Liver (tissue), 9 donors: ENCODE data around the gene ABHD5. TPM values are rescaled to one million over a fixed set of nuclear protein-coding genes. Genes with fewer than 3 reads are reported as not detected.

ENCODE experiments used
- DNase-seq: peaks from one replicate; pipeline ENCODE4 v3.0.0-alpha.2; 2017; ENCODE audit warnings: low spot score
- H3K27ac ChIP-seq, 2 donors: one replicate each; pipeline ENCODE4 v1.7.0; 2013; ENCODE audit warnings: inconsistent platforms in 2 of 2, low read length in 2 of 2, control low read depth in 1 of 2, low read depth in 1 of 2, mild to moderate bottlenecking in 1 of 2
- H3K27me3 ChIP-seq, 4 donors: one replicate each; pipeline versions ENCODE4 v1.6.1 to v1.7.0; 2013; ENCODE audit warnings: low read length in 3 of 4, inconsistent platforms in 1 of 4, mild to moderate bottlenecking in 1 of 4, moderate library complexity in 1 of 4; ENCODE audit not compliant: control insufficient read depth in 4 of 4, insufficient read depth in 4 of 4
- H3K36me3 ChIP-seq, 4 donors: one replicate each; pipeline versions ENCODE4 v1.6.1 to v1.7.0; 2013; ENCODE audit warnings: low read length in 3 of 4, mild to moderate bottlenecking in 3 of 4, low read depth in 1 of 4, moderate library complexity in 1 of 4; ENCODE audit not compliant: control insufficient read depth in 4 of 4, insufficient read depth in 3 of 4
- H3K4me1 ChIP-seq, 4 donors: one replicate each; pipeline versions ENCODE4 v1.6.1 to v1.7.0; 2013; ENCODE audit warnings: low read length in 3 of 4, mild to moderate bottlenecking in 3 of 4, moderate library complexity in 1 of 4; ENCODE audit not compliant: control insufficient read depth in 4 of 4, insufficient read depth in 4 of 4
- H3K4me3 ChIP-seq, 3 donors: one replicate each; pipeline versions ENCODE4 v1.6.1 to v1.7.0; 2013; ENCODE audit warnings: low read length in 3 of 3, control low read depth in 1 of 3, low read depth in 1 of 3, mild to moderate bottlenecking in 1 of 3
- H3K9ac ChIP-seq, 2 donors: one replicate each; pipeline ENCODE4 v1.7.0; 2013; ENCODE audit warnings: low read length in 2 of 2, mild to moderate bottlenecking in 2 of 2, moderate library complexity in 2 of 2, control low read depth in 1 of 2, low read depth in 1 of 2
- H3K9me3 ChIP-seq, 4 donors: one replicate each; pipeline versions ENCODE4 v1.6.1 to v1.7.0; 2013; ENCODE audit warnings: low read length in 3 of 4; ENCODE audit not compliant: control insufficient read depth in 4 of 4
- ATF3 ChIP-seq: IDR thresholded peaks from 2 replicates; pipeline ENCODE4 v1.6.1; 2016; ENCODE audit warnings: antibody characterized with exemption
- CTCF ChIP-seq: fragments of 150-350 bp; IDR thresholded peaks from 2 replicates; pipeline ENCODE4 v1.5.1; 2017; ENCODE audit warnings: improper control_type of control experiment, low read depth, low read length; ENCODE audit not compliant: missing input control
- EGR1 ChIP-seq, 2 donors: IDR thresholded peaks; 2 replicates each; pipeline ENCODE4 v1.6.1; 2016 to 2018; ENCODE audit warnings: antibody characterized with exemption in 2 of 2, low read depth in 2 of 2
- FOXA2 ChIP-seq: IDR thresholded peaks from 2 replicates; pipeline ENCODE4 v1.6.1; 2016; ENCODE audit warnings: antibody characterized with exemption
- HNF4G ChIP-seq: IDR thresholded peaks from 2 replicates; pipeline ENCODE4 v1.6.1; 2016; ENCODE audit warnings: antibody characterized with exemption
- JUND ChIP-seq, 2 donors: IDR thresholded peaks; 2 replicates each; pipeline ENCODE4 v1.6.1; 2016; ENCODE audit warnings: antibody characterized with exemption in 2 of 2
- NR2F2 ChIP-seq: IDR thresholded peaks from 2 replicates; pipeline ENCODE4 v1.6.1; 2016; ENCODE audit warnings: antibody characterized with exemption
- RAD21 ChIP-seq, 2 donors: IDR thresholded peaks; 2 replicates each; pipeline ENCODE4 v1.6.1; 2016; ENCODE audit warnings: antibody characterized with exemption in 2 of 2, mild to moderate bottlenecking in 2 of 2
- REST ChIP-seq: IDR thresholded peaks from 2 replicates; pipeline ENCODE4 v1.6.1; 2016; ENCODE audit warnings: antibody characterized with exemption, mild to moderate bottlenecking
- RXRA ChIP-seq, 2 donors: IDR thresholded peaks; 2 replicates each; pipeline ENCODE4 v1.6.1; 2017 to 2018; ENCODE audit warnings: antibody characterized with exemption in 2 of 2, mild to moderate bottlenecking in 1 of 2
- TAF1 ChIP-seq: conservative IDR thresholded peaks from 2 replicates; pipeline ENCODE4 v1.6.1; 2016; ENCODE audit warnings: antibody characterized with exemption, mild to moderate bottlenecking
- YY1 ChIP-seq: IDR thresholded peaks from 2 replicates; pipeline ENCODE4 v1.6.1; 2016; ENCODE audit warnings: antibody characterized with exemption, mild to moderate bottlenecking
- WGBS: extraction: QIAGEN DNeasy Blood & Tissue Kit; methylation state at CpG from one replicate; pipeline ENCODE4 v1.1.7; 2013; 5-methylcytosine and 5-hydroxymethylcytosine counted together
- polyA plus RNA-seq, 2 donors: library from polyadenylated mRNA; stranded (reverse) in 1 of 2; unstranded in 1 of 2; fragments of 200-250 nt in 1 of 2; fragments of >200 nt in 1 of 2; fragmentation: Nextera tagmentation in 1 of 2; extraction: Ambion mirVana in 1 of 2; gene quantifications; one replicate each; pipeline versions ENCODE4 v1.2.1 to v1.2.3, GENCODE V29; 2013 to 2015
- total RNA-seq, 2 donors: library from RNA; depleted of rRNA; stranded (reverse); fragments of >200 nt; gene quantifications; one replicate each; pipeline ENCODE4 v1.2.3, GENCODE V29; 2014
- donor health status: healthy.
- donor health status: healthy.
- donor health status: healthy.
- donor health status: healthy.
- donor health status: healthy.

Gene ABHD5
- total and polyA plus RNA-seq, 4 donors, result 9.2 to 25.8 (median 16.1) TPM

- H3K4me3 ChIP-seq, result no peak overlapping the region
- H3K36me3 ChIP-seq, result peaks cover 1 to 15% (median 8%) of the 10 kb centered on the region in 4 donors
- no peak for DNase-seq
- no peaks in the 10 kb centered on the region for H3K27me3 ChIP-seq
- no peak overlapping the region for H3K9ac ChIP-seq
- no peak overlapping the region for H3K27ac ChIP-seq
- H3K9me3 ChIP-seq, result no peaks in the 10 kb centered on the region
- H3K4me1 ChIP-seq, result peaks cover 4 to 30% (median 21%) of the 10 kb centered on the region in 4 donors
- WGBS, result 94% methylated on average over 1 of the region's 1 CpG
- TF ChIP-seq TAF1 (no peak), FOXA2 (no peak), HNF4G (no peak), REST (no peak), CTCF (no peak), ATF3 (no peak), RAD21 (IDR thresholded peaks at IDR 0.05) (peak in 1 of 2 donors; percentile 18), YY1 (no peak)
Measured at GRCh38 chr3:43699864-43700263, 9.1 kb downstream of the ABHD5 start.

- peaks cover 1 to 15% (median 8%) of the 10 kb centered on the region in 4 donors for H3K36me3 ChIP-seq
- no peak overlapping the region for H3K27ac ChIP-seq
- no peak overlapping the region for H3K9ac ChIP-seq
- H3K27me3 ChIP-seq, result no peaks in the 10 kb centered on the region
- H3K4me3 ChIP-seq, result no peak overlapping the region
- no peak for DNase-seq
- TF ChIP-seq YY1 (no peak), JUND (IDR thresholded peaks at IDR 0.05) (no peak), RAD21 (IDR thresholded peaks at IDR 0.05) (no peak), EGR1 (IDR thresholded peaks at IDR 0.05; ENCODE audit: low read depth in 2 of 2) (no peak), TAF1 (no peak), HNF4G (no peak)
- H3K4me1 ChIP-seq, result peaks cover 0 to 28% (median 20%) of the 10 kb centered on the region in 4 donors
- no peaks in the 10 kb centered on the region for H3K9me3 ChIP-seq
Measured at GRCh38 chr3:43704697-43705096, 14.0 kb downstream of the ABHD5 start.

GRCh38 chr3:43706342-43706741 is 15.6 kb downstream of the ABHD5 start:
- peaks cover 0 to 35% (median 21%) of the 10 kb centered on the region in 4 donors for H3K4me1 ChIP-seq
- WGBS, result 72% methylated on average over 7 of the region's 7 CpGs
- H3K36me3 ChIP-seq, result peaks cover 1 to 15% (median 8%) of the 10 kb centered on the region in 4 donors
- H3K27me3 ChIP-seq, result no peaks in the 10 kb centered on the region
- no peak overlapping the region for H3K4me3 ChIP-seq
- no peak for DNase-seq
- TF ChIP-seq RXRA (IDR thresholded peaks at IDR 0.05) (peak; percentile 11 to 14), NR2F2 (no peak)
- no peak overlapping the region for H3K27ac ChIP-seq
- H3K9ac ChIP-seq, result no peak overlapping the region
- H3K9me3 ChIP-seq, result no peaks in the 10 kb centered on the region
